Stimulated activated CD4-positive, alpha-beta T cell treated with anti-CD3 and anti-CD28 coated beads, Interleukin-15, amount 100 ng/mL, for 24 hours (primary cell): Measurements from ENCODE around the gene DHX40.
"Not testable (repeated sequence)": the region's sequence is repeated elsewhere in the genome, so short reads cannot be mapped to it uniquely, and the experiment has no call there.

Experiments used
- DNase-seq: peaks from one replicate; pipeline ENCODE4 v3.0.0-alpha.2; 2020

The DHX40 gene

GRCh38 chr17:59565959-59566324 lies 532 bp downstream of the DHX40 start:
- DNase-seq, result peak; percentile 66

- not testable (repeated sequence) for DNase-seq
Measured at GRCh38 chr17:59569151-59569550, 3.7 kb downstream of the DHX40 start.

GRCh38 chr17:59572301-59572924 lies 7.0 kb downstream of the DHX40 start:
- peak; percentile 34 for DNase-seq

- not testable (repeated sequence) for DNase-seq
Measured at GRCh38 chr17:59584168-59584567, 18.8 kb downstream of the DHX40 start.

GRCh38 chr17:59600169-59600568 lies 34.8 kb downstream of the DHX40 start:
- DNase-seq, result no peak

GRCh38 chr17:59601130-59601529 lies 35.7 kb downstream of the DHX40 start:
- DNase-seq, result peak; percentile 28

GRCh38 chr17:59607061-59607460 lies 41.7 kb downstream of the DHX40 start:
- DNase-seq, result no peak

- DNase-seq, result peak; percentile 56
Measured at GRCh38 chr17:59607817-59608403, 42.5 kb downstream of the DHX40 start.

GRCh38 chr17:59611503-59611902 lies 46.1 kb downstream of the DHX40 start:
- no peak for DNase-seq

- DNase-seq, result no peak
Measured at GRCh38 chr17:59616253-59616920, 51.0 kb downstream of the DHX40 start.

GRCh38 chr17:59617156-59617732 lies 51.8 kb downstream of the DHX40 start:
- DNase-seq, result no peak

GRCh38 chr17:59619035-59619297 lies 53.6 kb downstream of the DHX40 start:
- DNase-seq, result no peak

GRCh38 chr17:59619298-59620063 lies 54.1 kb downstream of the DHX40 start, which contains the start of gene CLTC:
Gene CLTC, plus strand, starts transcription at chr17:59619895. Its CDS starts 237 bp downstream, at chr17:59620132.
- peak; percentile 95 for DNase-seq

- no peak for DNase-seq
Measured at GRCh38 chr17:59620064-59620359, 54.6 kb downstream of the DHX40 start.

GRCh38 chr17:59620518-59621259 lies 55.3 kb downstream of the DHX40 start:
- peak; percentile 71 for DNase-seq

- no peak for DNase-seq
Measured at GRCh38 chr17:59621771-59622170, 56.4 kb downstream of the DHX40 start.

GRCh38 chr17:59623151-59623550 lies 57.7 kb downstream of the DHX40 start:
- no peak for DNase-seq

GRCh38 chr17:59626756-59627155 lies 61.3 kb downstream of the DHX40 start:
- no peak for DNase-seq

- no peak for DNase-seq
Measured at GRCh38 chr17:59627274-59627673, 61.9 kb downstream of the DHX40 start.

GRCh38 chr17:59627770-59628171 lies 62.4 kb downstream of the DHX40 start:
- DNase-seq, result no peak

GRCh38 chr17:59629174-59629573 lies 63.8 kb downstream of the DHX40 start:
- no peak for DNase-seq

GRCh38 chr17:59631276-59631675 lies 65.9 kb downstream of the DHX40 start:
- no peak for DNase-seq

GRCh38 chr17:59632398-59632797 lies 67.0 kb downstream of the DHX40 start:
- no peak for DNase-seq
